HG03060 (cell line): ENCODE measurements around the gene TBC1D3K.
"Not testable (repeated sequence)": the region's sequence is repeated elsewhere in the genome, so short reads cannot be mapped to it uniquely, and the experiment has no call there.

Source experiments
- ATAC-seq: cut with Tn5 transposase; IDR thresholded peaks from one replicate; pipeline ENCODE4 v1.9.1; 2021; ENCODE audit warnings: low read depth, moderate number of reproducible peaks; ENCODE audit not compliant: unreplicated experiment

The TBC1D3K gene

DNA sequence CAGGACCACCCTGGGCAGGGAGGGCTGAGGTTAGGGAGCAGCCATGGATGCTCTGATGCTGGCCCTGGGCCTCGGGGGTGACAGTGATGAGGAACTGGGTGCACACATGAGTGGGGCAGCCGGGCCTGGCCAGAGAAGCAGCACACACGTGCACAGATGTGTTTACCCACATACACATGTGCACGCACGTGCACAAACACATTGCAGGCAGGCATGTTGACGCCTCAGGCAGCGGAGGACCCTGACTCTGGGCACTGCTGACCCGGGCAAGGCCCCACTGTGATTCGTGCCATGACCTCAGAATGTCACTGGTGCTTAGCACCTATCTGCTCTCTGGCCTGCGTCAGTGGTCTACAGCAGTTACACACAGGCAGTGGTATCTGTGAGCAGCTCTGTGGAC is at the start of gene TBC1D3K:
TSS of gene TBC1D3K (plus strand) at position 301 of the 400 bp plus-strand sequence. CDS start 1,585 bp downstream, outside the sequence.
- ATAC-seq: not testable (repeated sequence)

DNA sequence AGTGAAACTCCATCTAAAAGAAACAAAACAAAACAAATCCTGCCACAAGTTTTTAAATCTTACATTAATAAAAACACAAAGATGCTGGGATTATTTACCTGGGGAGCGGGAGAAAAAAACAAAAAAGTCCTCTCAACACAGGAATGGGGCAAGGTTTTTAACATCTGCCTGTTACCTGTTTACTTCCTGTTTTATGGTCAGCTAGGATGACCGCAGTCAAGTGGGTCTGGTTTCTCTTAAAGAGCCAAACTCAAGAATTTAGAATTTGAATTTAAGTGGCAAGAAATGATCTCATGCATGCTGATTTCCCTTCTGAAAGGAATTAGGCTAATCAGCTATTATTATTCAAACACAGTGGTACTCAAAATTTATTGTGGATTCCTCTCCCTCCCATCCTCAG is 39.7 kb upstream of the TBC1D3K start:
- no peak for ATAC-seq

DNA sequence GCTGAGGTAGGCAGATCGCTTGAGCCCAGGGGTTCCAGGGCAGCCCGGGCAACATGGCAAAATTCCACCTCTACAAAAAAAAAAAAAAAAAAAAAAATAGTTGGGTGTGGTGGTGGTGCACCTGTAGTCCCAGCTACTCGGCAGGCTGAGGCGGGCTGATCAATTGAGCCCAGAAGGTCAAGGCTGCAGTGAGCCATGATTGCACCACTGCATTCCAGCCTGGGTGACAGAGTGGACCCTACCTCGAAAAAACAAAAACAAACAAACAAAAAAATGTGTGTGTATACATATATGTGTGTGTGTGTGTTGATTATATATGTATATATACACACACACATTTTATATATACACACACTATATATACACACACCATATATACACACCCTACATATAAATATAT is 39.1 kb upstream of the TBC1D3K start:
- no peak for ATAC-seq

- no peak for ATAC-seq
Measured at GRCh38 chr17:37888881-37889280, 35.3 kb upstream of the TBC1D3K start.

DNA sequence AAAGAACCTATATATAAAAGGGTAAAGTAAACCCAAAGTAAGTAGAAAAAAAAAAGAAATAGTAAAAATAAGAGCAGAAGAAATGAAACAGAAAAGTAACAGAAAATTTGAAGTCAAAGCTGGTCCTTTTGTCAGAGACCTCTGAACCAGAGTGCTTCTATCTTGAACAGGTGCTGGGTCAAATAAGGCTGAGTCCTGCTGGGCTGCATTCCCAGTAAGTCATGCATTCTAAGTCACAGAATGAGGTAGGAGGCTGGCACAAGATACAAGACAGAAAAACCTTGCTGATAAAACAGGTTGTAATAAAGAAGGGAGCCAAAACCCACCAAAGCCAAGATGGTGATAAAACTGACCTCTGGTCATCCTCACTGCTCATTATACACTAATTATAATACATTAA is 27.3 kb upstream of the TBC1D3K start:
- ATAC-seq: not testable (repeated sequence)
